KG1 (cell line): Measurements from ENCODE around the gene PPHLN1.
"Not testable (repeated sequence)": the region's sequence is repeated elsewhere in the genome, so short reads cannot be mapped to it uniquely, and the experiment has no call there.

Source experiments
- DNase-seq: peaks from one replicate; lab custom pipeline; 2025; lab: John Stamatoyannopoulos, UW

Gene PPHLN1

GRCh38 chr12:42323856-42324255 is 2.1 kb upstream of the PPHLN1 start:
- DNase-seq = no peak

- no peak for DNase-seq
Measured at GRCh38 chr12:42325326-42325652, 678 bp upstream of the PPHLN1 start.

- peak; percentile 7 for DNase-seq
Measured at GRCh38 chr12:42326541-42327226, 717 bp downstream of the PPHLN1 start.

- no peak for DNase-seq
Measured at GRCh38 chr12:42327227-42327590, 1.2 kb downstream of the PPHLN1 start.

GRCh38 chr12:42330097-42330496 is 4.1 kb downstream of the PPHLN1 start:
- peak; percentile 30 for DNase-seq

- peak; percentile 10 for DNase-seq
Measured at GRCh38 chr12:42332301-42333285, 6.6 kb downstream of the PPHLN1 start.

- DNase-seq = no peak
Measured at GRCh38 chr12:42336286-42336685, 10.3 kb downstream of the PPHLN1 start.

- DNase-seq = no peak
Measured at GRCh38 chr12:42338280-42338679, 12.3 kb downstream of the PPHLN1 start.

GRCh38 chr12:42342028-42342427 is 16.1 kb downstream of the PPHLN1 start:
- DNase-seq = no peak

GRCh38 chr12:42343721-42344120 is 17.8 kb downstream of the PPHLN1 start:
- DNase-seq = no peak

GRCh38 chr12:42346403-42347002 is 20.5 kb downstream of the PPHLN1 start:
- no peak for DNase-seq

GRCh38 chr12:42349119-42350020 is 23.4 kb downstream of the PPHLN1 start:
- DNase-seq = not testable (repeated sequence)

- not testable (repeated sequence) for DNase-seq
Measured at GRCh38 chr12:42350021-42350407, 24.0 kb downstream of the PPHLN1 start.

- no peak for DNase-seq
Measured at GRCh38 chr12:42356344-42356743, 30.4 kb downstream of the PPHLN1 start.

- no peak for DNase-seq
Measured at GRCh38 chr12:42360747-42361403, 34.9 kb downstream of the PPHLN1 start.

GRCh38 chr12:42361909-42362646 is 36.1 kb downstream of the PPHLN1 start:
- DNase-seq = no peak

GRCh38 chr12:42362647-42363260 is 36.8 kb downstream of the PPHLN1 start:
- DNase-seq = no peak

- no peak for DNase-seq
Measured at GRCh38 chr12:42364692-42365091, 38.7 kb downstream of the PPHLN1 start.

GRCh38 chr12:42365486-42365885 is 39.5 kb downstream of the PPHLN1 start:
- DNase-seq = no peak

GRCh38 chr12:42370013-42370412 is 44.0 kb downstream of the PPHLN1 start:
- DNase-seq = no peak
